Glomerular endothelial cell (primary cell): Measurements from ENCODE around the gene PTH1R. TPM values are rescaled to one million over a fixed set of nuclear protein-coding genes. Genes with fewer than 3 reads are reported as not detected.

ENCODE experiments used
- DNase-seq: peaks from one replicate; pipeline ENCODE4 v3.0.0-alpha.2; 2011; ENCODE audit warnings: low read depth, low spot score; ENCODE audit errors: extremely low read depth
- total RNA-seq: library from RNA; depleted of rRNA; stranded (reverse); fragments of >200 nt; gene quantifications from 2 replicates; pipeline ENCODE4 v1.2.3, GENCODE V29; 2015

Gene PTH1R
- total RNA-seq, 1 donor from 2014 or later: not detected

DNA sequence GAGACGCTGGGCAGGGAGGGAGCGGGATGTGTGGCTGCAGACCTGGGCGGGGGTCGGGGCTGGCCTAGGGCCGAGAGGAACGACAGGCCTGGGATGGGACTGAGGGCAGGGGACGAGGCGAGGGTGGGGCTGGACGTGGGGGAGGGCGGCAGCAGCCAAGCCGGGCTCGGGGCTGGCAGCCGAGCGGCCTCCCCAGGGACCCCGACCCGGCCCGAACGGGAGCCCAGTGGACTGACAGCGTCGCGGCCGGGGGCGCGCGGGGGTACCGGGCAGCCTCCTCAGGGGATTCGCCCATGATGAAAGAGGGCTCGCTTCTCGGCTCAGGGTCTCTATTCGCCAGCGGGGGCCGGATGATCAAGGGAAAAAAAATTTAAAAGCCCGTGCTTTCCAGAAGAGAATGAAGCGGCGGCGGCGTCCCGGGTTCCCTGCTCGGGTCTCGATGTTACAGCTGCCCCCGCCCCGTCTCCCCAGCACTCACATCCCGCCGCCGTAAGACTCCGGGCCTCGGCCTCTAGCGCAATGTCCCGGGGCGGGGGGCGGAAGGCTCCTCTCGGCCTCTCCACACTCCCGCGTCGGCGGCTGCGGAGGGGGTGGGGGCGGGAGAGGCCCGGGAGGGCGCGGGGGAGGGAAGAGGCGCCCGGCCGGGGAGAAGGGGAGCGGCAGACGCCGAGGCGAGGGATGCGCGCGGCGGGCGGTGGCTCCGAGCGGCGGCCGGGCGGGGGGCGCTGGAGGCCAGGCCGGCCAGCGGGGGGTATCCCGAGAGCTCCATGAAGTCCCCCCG lies 4.3 kb downstream of the PTH1R start:
- DNase-seq: no peak

DNA sequence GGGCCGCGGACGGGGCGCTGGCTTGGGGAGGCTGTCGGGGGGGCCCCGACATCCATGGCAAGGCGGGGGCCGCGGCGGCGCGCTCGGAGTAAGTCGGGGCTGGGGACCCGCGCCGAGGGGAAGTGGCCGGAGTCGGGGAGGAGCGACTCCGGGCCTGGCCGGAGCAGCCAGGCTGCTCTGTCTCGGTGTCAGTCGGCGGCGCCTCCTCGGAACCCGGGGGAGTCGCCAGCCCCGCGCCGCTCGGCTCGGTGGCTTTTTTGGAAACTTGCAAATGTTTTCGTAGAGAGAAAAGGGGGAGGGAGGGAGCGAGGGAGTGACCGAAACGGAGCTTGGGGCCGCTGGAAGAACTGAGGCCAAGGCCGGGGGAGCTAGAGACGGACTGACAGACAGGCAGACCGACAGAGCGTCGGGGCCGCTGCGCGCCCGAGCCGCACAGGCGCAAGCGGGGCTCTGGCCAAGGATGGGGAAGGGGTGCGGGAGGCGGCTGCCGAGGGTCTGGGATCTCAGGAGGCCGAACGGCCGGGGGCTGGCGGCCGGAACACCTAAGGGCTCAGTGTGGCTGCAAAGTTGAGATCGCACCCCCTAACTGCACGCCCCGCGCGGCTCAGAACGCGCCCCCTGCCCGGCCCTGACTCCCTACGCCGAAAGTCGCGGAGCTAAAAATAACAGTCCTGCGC lies 5.0 kb downstream of the PTH1R start:
- no peak for DNase-seq

GRCh38 chr3:46883054-46883829 lies 5.7 kb downstream of the PTH1R start:
- no peak for DNase-seq

- DNase-seq: no peak
Observed at GRCh38 chr3:46883830-46884185, 6.3 kb downstream of the PTH1R start.

- DNase-seq: no peak
Observed at GRCh38 chr3:46884427-46884826, 6.9 kb downstream of the PTH1R start.

DNA sequence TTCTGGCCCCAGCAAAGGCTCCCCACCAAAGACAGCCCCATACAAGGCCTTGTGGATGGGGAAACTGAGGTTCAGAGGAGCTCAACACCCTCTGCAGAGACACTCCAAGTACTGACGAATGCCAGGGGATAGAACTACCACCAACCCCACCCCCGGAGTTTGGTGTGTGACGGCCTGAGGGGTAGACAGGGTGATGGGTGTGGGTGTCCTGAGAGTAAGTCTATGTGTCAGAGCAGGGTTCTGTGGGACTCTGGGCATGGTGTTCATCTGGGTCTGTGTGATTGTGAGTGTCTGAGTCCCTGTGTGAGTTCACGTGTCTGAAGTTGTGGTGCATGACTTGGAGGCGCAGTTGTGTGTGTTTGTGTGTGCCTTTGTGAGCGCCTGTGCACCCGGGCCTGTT lies 7.4 kb downstream of the PTH1R start:
- no peak for DNase-seq

- DNase-seq: no peak
Observed at GRCh38 chr3:46885612-46886011, 8.1 kb downstream of the PTH1R start.

DNA sequence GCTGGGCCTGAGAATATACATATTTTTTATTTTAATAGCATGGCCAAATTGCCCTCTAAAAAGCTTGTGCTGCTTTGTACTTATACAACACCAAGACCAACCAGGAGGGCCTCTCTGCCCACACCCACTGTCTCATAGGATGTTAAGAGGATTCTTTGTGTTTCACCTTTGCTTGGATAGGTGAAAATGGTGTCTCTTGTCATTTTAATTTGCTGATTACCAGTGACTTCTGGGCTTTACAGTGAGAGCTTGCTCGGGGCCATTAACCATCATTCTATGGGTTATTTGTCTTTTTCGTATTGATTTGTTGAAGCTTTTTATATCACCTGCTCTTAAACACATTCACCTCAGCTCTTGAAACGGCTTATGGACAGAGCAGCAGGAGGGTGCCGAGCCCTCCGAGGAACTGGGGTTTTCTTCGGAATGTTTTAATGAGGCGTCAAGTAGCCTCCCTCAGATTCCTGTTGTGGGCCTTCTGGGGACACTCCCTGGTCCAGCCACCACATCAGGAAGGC lies 10.5 kb downstream of the PTH1R start:
- DNase-seq: no peak

GRCh38 chr3:46888705-46889104 lies 11.2 kb downstream of the PTH1R start:
- no peak for DNase-seq

DNA sequence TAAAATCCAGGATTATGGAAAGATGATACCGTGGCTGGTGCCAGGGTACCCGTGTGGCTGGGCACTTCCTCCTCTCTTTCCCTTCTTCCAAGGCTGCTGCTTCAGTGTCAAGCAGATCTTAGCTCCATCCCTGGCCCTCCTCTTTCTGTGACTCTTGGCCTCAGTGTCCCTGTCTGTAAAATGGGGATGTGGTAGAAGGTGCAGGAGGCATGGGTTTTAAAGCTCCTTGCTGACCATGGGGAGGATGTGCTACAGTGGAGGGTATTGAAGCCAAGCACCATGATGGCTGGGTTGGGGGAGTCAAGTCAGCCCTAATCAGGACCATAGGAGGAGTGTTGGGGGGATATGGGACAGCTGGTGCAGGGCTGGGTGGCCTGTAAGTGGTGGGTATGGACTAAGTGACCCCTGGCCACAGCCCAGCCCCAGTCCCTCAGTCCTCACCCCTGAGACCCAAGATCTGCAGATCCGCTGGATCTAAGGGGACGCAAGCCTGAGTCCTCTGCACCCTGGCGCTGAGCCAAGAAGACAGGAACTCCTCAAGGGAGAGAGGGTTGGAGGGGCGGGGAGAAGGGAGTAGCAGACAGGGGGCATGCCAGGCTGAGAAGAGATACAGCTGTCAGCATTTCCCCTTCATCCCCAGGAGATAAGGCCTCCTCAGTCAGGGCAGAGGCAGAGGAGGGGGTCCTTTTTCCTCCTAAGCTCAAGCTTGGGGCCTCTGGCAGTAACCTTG lies 12.0 kb downstream of the PTH1R start:
- DNase-seq: no peak

GRCh38 chr3:46890132-46890531 lies 12.6 kb downstream of the PTH1R start:
- DNase-seq: no peak

DNA sequence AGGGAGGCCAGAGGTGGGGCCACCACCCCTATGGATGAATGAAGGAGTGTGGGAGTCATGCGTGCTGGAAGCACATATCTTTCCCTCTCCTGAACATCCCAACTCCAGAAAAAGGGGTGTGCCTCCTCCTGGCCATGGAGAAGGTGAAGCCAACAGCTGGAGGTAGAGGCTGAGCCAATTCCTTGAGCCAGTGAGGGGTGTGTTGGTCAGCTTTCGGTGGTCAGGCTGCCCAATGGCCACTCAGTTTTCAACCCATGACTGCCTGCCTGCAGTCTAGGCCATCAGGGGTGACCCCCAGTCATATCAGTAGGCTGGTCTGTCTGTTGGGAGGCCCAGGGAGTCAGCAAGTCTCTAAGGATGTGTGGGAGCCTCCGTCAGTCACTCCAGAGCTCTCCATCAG lies 13.6 kb downstream of the PTH1R start:
- no peak for DNase-seq

DNA sequence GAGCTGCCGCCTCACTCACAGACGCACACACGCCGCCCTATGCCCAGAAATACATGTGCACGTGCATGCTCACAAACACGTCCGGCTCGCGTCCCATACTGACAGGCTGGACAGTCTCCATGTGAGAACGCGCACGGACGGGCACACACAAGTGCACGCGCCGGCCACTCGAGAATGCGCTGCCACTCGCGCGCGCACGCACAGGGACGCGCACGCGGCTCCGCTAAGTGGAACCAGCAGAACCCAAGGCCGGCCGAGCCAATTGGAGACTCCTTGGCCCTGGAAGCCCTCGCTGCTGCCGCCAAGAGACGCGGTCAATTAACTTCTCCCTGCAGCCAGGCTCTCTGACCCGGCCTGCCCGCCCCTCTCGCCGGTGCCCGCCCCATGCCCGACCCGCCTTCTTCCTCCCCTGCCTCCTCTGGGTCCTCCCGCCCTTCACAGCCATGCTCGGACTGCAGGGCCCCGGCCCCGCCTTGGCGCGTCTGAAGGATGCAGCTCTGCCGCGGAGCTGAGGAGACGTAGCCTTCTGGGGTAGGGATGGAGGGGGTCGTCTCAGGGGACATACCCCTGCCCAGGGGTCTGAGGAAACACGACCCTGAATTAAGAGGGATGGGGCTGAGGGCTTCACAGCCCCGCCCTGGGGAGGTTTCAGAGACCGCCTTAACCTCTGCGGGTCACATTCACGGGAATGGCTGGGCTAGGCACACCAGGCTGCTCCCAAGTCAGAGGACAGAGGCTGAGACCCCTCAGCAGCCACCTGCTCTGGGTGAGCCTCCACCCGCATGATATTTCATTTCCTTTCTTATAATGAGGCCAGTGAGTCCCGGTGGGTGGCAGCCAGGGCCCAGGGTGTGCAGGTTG lies 15.0 kb downstream of the PTH1R start:
- DNase-seq: no peak

DNA sequence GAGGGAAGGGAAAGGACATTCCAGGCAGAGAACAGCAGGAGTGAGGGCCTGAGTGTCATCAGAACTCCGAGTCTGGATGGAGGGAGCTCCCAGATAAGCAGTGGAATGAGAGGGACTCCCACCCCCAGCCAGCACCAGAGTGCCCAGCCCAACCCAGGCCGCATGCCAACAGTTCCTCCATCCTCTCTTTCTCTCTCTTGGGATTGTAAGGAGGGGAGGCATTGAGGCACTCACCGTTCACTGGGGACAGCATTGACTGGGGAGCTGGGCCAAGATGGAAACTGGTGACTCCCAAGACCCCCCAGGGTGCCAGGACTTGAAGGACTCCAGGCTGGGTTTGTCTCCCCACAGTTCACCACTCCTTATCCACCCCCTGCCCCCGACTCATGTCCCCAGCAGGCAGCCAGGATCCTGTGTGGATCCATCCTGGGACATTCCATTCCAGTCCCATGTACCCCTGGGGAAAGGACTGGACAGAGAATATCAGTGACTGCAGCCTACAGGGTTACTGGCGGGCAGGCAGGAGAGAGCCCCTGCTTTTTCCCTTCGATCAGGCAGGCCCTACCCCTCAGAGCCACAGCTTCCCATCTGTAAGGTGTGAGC lies 15.7 kb downstream of the PTH1R start:
- DNase-seq: no peak

DNA sequence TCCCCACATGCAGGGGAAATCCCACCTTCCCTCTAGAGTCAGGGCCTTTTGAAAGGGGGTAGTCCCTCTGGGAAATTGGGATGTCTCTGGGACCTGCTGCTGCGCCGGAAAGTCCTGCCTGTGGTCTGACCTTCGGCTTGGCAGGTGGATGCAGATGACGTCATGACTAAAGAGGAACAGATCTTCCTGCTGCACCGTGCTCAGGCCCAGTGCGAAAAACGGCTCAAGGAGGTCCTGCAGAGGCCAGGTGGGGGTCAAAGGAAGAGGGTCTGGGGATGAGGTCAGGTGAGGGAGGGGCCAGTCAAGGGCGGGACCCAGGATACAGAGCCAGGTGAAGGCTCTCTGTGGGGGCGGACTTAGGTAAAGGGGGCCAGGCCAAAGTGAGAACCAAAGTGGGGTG lies 16.2 kb downstream of the PTH1R start:
- DNase-seq: no peak

DNA sequence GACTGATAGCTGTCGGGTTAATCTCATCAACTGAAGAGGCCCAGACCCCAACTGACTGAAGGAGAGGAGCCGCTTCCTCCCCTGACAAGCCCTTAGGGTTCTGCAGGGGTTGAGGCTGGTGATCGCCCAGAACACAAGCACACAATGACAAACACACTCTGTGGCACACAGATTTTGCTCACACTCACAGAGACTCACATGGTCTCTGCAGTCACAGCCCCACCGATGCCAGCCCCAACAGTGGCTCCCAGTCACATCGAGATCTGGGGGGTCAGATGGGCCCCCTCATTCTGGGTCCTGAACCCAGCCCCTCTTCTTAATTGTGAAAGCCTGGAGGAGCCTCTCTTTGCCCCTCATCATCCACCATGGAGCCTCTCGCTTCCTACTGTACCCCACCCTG lies 16.7 kb downstream of the PTH1R start:
- DNase-seq: no peak

GRCh38 chr3:46895204-46895660 lies 17.7 kb downstream of the PTH1R start:
- DNase-seq: no peak

GRCh38 chr3:46895761-46896160 lies 18.2 kb downstream of the PTH1R start:
- DNase-seq: no peak

GRCh38 chr3:46896386-46896785 lies 18.9 kb downstream of the PTH1R start:
- DNase-seq: no peak
